Measurements from ENCODE around the gene FCHSD2. TPM values are rescaled to one million over a fixed set of nuclear protein-coding genes. Genes with fewer than 3 reads are reported as not detected.
A peak's percentile ranks its signal among the peaks of the same experiment; 100 is the strongest.

The FCHSD2 gene
- total and polyA plus RNA-seq, 2 donors (not counting 3 experiments of a cell fraction or from before 2014, with no cell fraction given) = 20.8 to 56.9 TPM

- Histone ChIP-seq H3K9me1 (replicated peaks; ENCODE audit: control insufficient read depth, extremely low read depth, insufficient read depth, low read length) (no peaks in the 10 kb centered on the region), H3K9me3 (replicated peaks; ENCODE audit: control insufficient read depth, insufficient read depth, low read length) (no peaks in the 10 kb centered on the region), H2AFZ (ENCODE audit: low read depth, low read length) (peak overlapping the region; percentile 36), H3K9ac (replicated peaks; ENCODE audit: extremely low read depth, insufficient read depth, low read length) (peak overlapping the region; percentile 96), H3K27ac (ENCODE audit: insufficient read depth, low read depth, low read length) (peak overlapping the region; percentile 67), H3K27me3 (ENCODE audit: control insufficient read depth in 2 of 2, insufficient read depth in 2 of 2, low read length in 2 of 2) (no peaks in the 10 kb centered on the region), H3K4me2 (ENCODE audit: insufficient read depth, low read length) (peak overlapping the region; percentile 81), H4K20me1 (replicated peaks; ENCODE audit: control insufficient read depth, extremely low read depth, insufficient read depth, low read length) (no peaks in the 10 kb centered on the region), H3K36me3 (ENCODE audit: control insufficient read depth in 2 of 2, extremely low read depth in 1 of 2, insufficient read depth in 2 of 2, low read length in 2 of 2) (peaks cover 1 to 8% of the 10 kb centered on the region in 2 experiments), H3K4me3 (replicated peaks in 1 of 3; ENCODE audit: insufficient read depth in 1 of 3, low read depth in 1 of 3, low read length in 3 of 3) (peak overlapping the region; percentile 17 to 88 (median 56)), H3K4me1 (ENCODE audit: control insufficient read depth, extremely low read depth, insufficient read depth, low read length) (peaks cover 31% of the 10 kb centered on the region), H3K79me2 (ENCODE audit: control insufficient read depth, insufficient read depth, low read length) (peaks cover 28% of the 10 kb centered on the region)
- TF ChIP-seq GATA2 (IDR thresholded peaks at IDR 0.05; ENCODE audit: insufficient read depth, insufficient read length, low read depth, low read length) = no peak
- TF ChIP-seq MYC (IDR thresholded peaks at IDR 0.05; ENCODE audit: low read depth, low read length) = no peak
- no peak for TF ChIP-seq EZH2 (IDR thresholded peaks at IDR 0.05; ENCODE audit: borderline replicate concordance, low read depth, low read length, severe bottlenecking)
- no peak for TF ChIP-seq FOS (IDR thresholded peaks at IDR 0.05; ENCODE audit: borderline replicate concordance, insufficient read depth, low read length)
- peak; percentile 75 to 80 for TF ChIP-seq CTCF (IDR thresholded peaks at IDR 0.05; ENCODE audit: extremely low read depth in 1 of 2, insufficient read depth in 1 of 2, low read depth in 1 of 2, low read length in 2 of 2)
- no peak for TF ChIP-seq MAX (IDR thresholded peaks at IDR 0.05; ENCODE audit: insufficient read depth, insufficient read length)
- TF ChIP-seq POLR2A (IDR thresholded peaks at IDR 0.05; ENCODE audit: low read depth, low read length) = peak; percentile 38
- peak; percentile 20 for TF ChIP-seq POLR2AphosphoS5 (IDR thresholded peaks at IDR 0.05; ENCODE audit: insufficient read depth, low read depth, low read length)
- POLR2A ChIA-PET = interaction anchor here (1.0 kb wide), 1 partner anchor 88 kb away, joined by 4 read pairs; no protein-coding TSS in a partner anchor
- intact Hi-C loops (cut with micrococcal nuclease) = no loop called here
- dilution Hi-C loops (cut with MboI; ENCODE audit: extremely low pct_ligation_motif_present, low sequenced_read_pairs) = no loop called here
- CTCF ChIA-PET = interaction anchor here (0.6 to 3.3 kb wide), 10 partner anchors 10 to 365 kb away, joined by 3 to 48 read pairs (median 4); partner anchors contain the start of gene STARD10
- peak; percentile 90 for FAIRE-seq
- DNase-seq (ENCODE audit: low read depth, low spot score) = peak; percentile 70
- BruUV-seq (replicated peaks) = TSS peak; percentile 14
Observed at GRCh38 chr11:72812967-72813739, 329.0 kb downstream of the FCHSD2 start.

Data from endothelial cell of umbilical vein (primary cell).